Suprapubic skin (tissue), 4 donors: ENCODE data around the gene WDR81. TPM values are rescaled to one million over a fixed set of nuclear protein-coding genes. Genes with fewer than 3 reads are reported as not detected.

ENCODE experiments used
- DNase-seq, 2 donors: peaks; one replicate each; pipeline ENCODE4 v3.0.0-alpha.2; 2019; ENCODE audit warnings: low spot score in 2 of 2
- H3K27ac ChIP-seq: fragments of 200-600 bp; sonication (generic); one replicate; pipeline ENCODE4 v1.5.1; 2019
- H3K27me3 ChIP-seq: fragments of 200-600 bp; sonication (generic); one replicate; pipeline ENCODE4 v1.5.1; 2019
- H3K36me3 ChIP-seq: fragments of 200-600 bp; sonication (generic); one replicate; pipeline ENCODE4 v1.5.1; 2019
- H3K4me1 ChIP-seq: fragments of 200-600 bp; sonication (generic); one replicate; pipeline ENCODE4 v1.5.1; 2019
- H3K4me3 ChIP-seq: fragments of 200-600 bp; sonication (generic); one replicate; pipeline ENCODE4 v1.5.1; 2019; ENCODE audit warnings: mild to moderate bottlenecking
- H3K9me3 ChIP-seq: fragments of 200-600 bp; sonication (generic); one replicate; pipeline ENCODE4 v1.5.1; 2019
- EP300 ChIP-seq: sonication (generic); formaldehyde crosslinking; IDR thresholded peaks from one replicate; pipeline ENCODE4 v1.6.1; 2017; ENCODE audit warnings: antibody characterized with exemption
- POLR2A ChIP-seq, 2 donors: fragments of 450-650 bp; IDR thresholded peaks; one replicate each; pipeline ENCODE4 v1.6.1; 2017; ENCODE audit warnings: antibody characterized with exemption in 2 of 2, mild to moderate bottlenecking in 2 of 2, moderate library complexity in 2 of 2
- POLR2AphosphoS5 ChIP-seq, 3 donors: sonication (generic); formaldehyde crosslinking; IDR thresholded peaks; one replicate each; pipeline ENCODE4 v1.6.1; 2017; ENCODE audit warnings: antibody characterized with exemption in 3 of 3
- WGBS: methylation state at CpG from one replicate; pipeline ENCODE4 v1.1.5; 2018; 5-methylcytosine and 5-hydroxymethylcytosine counted together
- total RNA-seq, 4 donors: library from RNA; depleted of rRNA; stranded (reverse); fragments of >200 nt; gene quantifications; one replicate each; pipeline ENCODE4 v1.1.0, GENCODE V29; 2016
- TF ChIP-seq, protein P1 (sequence below), 2 donors: fragments of 200-600 bp in 1 of 2; fragments of 450-650 bp in 1 of 2; sonication (generic) in 1 of 2; IDR thresholded peaks; one replicate each; pipeline ENCODE4 v1.5.1; 2016 to 2019; ENCODE audit warnings: antibody characterized with exemption in 2 of 2, mild to moderate bottlenecking in 1 of 2, moderate library complexity in 1 of 2

WDR81 gene
- total RNA-seq, 4 donors from 2014 or later: 40.0 to 61.7 (median 51.3) TPM

GRCh38 chr17:1726626-1727257 lies 2.2 kb downstream of the WDR81 start:
- Histone ChIP-seq H3K27ac (no peak overlapping the region), H3K36me3 (peaks cover 40% of the 10 kb centered on the region), H3K4me1 (peaks cover 82% of the 10 kb centered on the region), H3K9me3 (no peaks in the 10 kb centered on the region), H3K27me3 (no peaks in the 10 kb centered on the region), H3K4me3 (peak overlapping the region; percentile 3)
- 83% methylated on average over 9 of the region's 18 CpGs for WGBS
- DNase-seq: no peak
- TF ChIP-seq, protein P1, sequence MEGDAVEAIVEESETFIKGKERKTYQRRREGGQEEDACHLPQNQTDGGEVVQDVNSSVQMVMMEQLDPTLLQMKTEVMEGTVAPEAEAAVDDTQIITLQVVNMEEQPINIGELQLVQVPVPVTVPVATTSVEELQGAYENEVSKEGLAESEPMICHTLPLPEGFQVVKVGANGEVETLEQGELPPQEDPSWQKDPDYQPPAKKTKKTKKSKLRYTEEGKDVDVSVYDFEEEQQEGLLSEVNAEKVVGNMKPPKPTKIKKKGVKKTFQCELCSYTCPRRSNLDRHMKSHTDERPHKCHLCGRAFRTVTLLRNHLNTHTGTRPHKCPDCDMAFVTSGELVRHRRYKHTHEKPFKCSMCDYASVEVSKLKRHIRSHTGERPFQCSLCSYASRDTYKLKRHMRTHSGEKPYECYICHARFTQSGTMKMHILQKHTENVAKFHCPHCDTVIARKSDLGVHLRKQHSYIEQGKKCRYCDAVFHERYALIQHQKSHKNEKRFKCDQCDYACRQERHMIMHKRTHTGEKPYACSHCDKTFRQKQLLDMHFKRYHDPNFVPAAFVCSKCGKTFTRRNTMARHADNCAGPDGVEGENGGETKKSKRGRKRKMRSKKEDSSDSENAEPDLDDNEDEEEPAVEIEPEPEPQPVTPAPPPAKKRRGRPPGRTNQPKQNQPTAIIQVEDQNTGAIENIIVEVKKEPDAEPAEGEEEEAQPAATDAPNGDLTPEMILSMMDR (IDR thresholded peaks at IDR 0.05): no peak
- TF ChIP-seq POLR2A (IDR thresholded peaks at IDR 0.05) (no peak), EP300 (no peak), POLR2AphosphoS5 (IDR thresholded peaks at IDR 0.05) (no peak)

DNA sequence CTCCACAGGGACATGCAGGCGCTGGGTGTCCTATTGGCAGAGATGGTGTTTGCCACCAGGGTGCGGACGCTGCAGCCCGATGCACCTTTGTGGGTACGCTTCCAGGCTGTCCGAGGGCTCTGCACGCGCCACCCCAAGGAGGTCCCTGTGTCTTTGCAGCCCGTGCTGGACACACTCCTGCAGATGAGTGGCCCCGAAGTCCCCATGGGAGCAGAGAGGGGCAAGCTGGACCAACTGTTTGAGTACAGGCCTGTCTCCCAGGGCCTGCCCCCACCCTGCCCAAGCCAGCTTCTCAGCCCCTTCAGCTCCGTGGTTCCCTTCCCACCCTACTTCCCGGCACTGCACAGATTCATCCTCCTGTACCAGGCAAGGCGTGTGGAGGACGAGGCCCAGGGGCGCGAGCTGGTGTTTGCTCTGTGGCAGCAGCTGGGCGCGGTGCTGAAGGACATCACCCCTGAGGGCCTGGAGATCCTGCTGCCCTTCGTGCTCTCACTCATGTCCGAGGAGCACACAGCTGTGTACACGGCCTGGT lies 2.8 kb downstream of the WDR81 start:
- 100% methylated on average over 5 of the region's 21 CpGs for whole genome bisulfite sequencing
- Histone ChIP-seq H3K9me3 (no peaks in the 10 kb centered on the region), H3K4me1 (peaks cover 78% of the 10 kb centered on the region), H3K36me3 (peaks cover 42% of the 10 kb centered on the region), H3K4me3 (no peak overlapping the region), H3K27ac (no peak overlapping the region), H3K27me3 (no peaks in the 10 kb centered on the region)
- no peak for DNase-seq
- no peak for TF ChIP-seq EP300
- TF ChIP-seq POLR2A (IDR thresholded peaks at IDR 0.05): no peak
- no peak for TF ChIP-seq POLR2AphosphoS5 (IDR thresholded peaks at IDR 0.05)
- TF ChIP-seq, protein P1 (IDR thresholded peaks at IDR 0.05): no peak

DNA sequence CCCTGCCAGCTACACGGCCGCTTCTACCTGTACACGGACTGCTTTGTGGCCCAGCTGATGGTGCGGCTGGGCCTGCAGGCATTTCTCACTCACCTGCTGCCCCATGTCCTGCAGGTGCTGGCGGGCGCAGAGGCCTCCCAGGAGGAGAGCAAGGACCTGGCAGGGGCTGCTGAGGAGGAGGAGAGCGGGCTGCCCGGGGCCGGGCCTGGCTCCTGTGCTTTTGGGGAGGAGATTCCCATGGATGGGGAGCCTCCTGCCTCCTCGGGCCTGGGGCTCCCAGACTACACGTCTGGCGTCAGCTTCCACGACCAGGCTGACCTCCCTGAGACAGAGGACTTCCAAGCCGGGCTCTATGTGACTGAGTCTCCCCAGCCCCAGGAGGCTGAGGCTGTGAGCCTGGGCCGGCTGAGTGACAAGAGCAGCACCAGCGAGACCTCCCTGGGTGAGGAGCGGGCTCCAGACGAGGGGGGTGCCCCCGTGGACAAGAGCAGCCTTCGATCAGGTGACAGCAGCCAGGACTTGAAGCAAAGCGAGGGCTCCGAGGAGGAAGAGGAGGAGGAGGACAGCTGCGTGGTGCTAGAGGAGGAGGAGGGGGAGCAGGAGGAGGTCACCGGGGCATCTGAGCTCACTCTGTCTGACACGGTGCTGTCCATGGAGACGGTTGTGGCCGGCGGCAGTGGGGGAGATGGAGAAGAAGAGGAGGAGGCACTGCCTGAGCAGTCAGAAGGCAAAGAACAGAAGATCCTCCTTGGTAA lies 3.5 kb downstream of the WDR81 start:
- no peak for DNase-seq

DNA sequence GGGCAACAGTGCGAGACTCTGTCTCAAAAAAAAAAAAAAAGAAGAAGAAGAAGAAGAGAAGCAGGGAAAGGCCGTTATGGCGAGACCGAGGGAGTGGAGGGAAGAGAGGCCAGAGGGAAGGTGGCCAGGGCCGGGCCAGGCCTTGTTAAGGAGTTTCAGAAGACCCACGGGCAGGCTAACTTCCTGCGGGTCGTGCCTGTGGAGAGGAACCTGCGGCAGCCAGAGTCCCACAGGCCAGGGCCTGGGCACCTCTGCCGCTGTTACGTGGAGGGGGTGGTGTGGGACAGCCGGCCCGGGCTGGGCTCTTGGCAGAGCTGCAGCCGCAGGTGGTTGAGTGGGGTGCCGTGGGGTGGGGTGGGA lies 5.4 kb downstream of the WDR81 start:
- Histone ChIP-seq H3K27ac (peak overlapping the region; percentile 94), H3K9me3 (no peaks in the 10 kb centered on the region), H3K27me3 (no peaks in the 10 kb centered on the region), H3K4me3 (peak overlapping the region; percentile 35), H3K36me3 (peaks cover 66% of the 10 kb centered on the region), H3K4me1 (peaks cover 56% of the 10 kb centered on the region)
- peak in 1 of 2 donors; percentile 64 for DNase-seq
- WGBS: 35% methylated on average over 13 of the region's 15 CpGs
- TF ChIP-seq EP300: no peak
- TF ChIP-seq, protein P1 (IDR thresholded peaks at IDR 0.05): no peak
- no peak for TF ChIP-seq POLR2AphosphoS5 (IDR thresholded peaks at IDR 0.05)
- TF ChIP-seq POLR2A (IDR thresholded peaks at IDR 0.05): no peak

More for the DNA sequence above, 3.5 kb downstream of the WDR81 start:
- no peak overlapping the region for H3K27ac ChIP-seq
- H3K27me3 ChIP-seq: no peaks in the 10 kb centered on the region
- 84% methylated on average over 24 of the region's 28 CpGs for WGBS
- H3K36me3 ChIP-seq: peaks cover 49% of the 10 kb centered on the region
- no peak overlapping the region for H3K4me3 ChIP-seq
- peaks cover 70% of the 10 kb centered on the region for H3K4me1 ChIP-seq
- TF ChIP-seq POLR2A (IDR thresholded peaks at IDR 0.05) (no peak), POLR2AphosphoS5 (IDR thresholded peaks at IDR 0.05) (no peak), EP300 (no peak)
- TF ChIP-seq, protein P1 (IDR thresholded peaks at IDR 0.05): no peak
- H3K9me3 ChIP-seq: no peaks in the 10 kb centered on the region
